Trophoblast cell (in vitro differentiated cells and primary cell): ENCODE data around the gene KCNJ12.
"Not testable (repeated sequence)": the region's sequence is repeated elsewhere in the genome, so short reads cannot be mapped to it uniquely, and the experiment has no call there.

ENCODE experiments used
- DNase-seq, 2 donors: peaks; one replicate each; pipeline ENCODE4 v3.0.0-alpha.2; 2016
- H2AFZ ChIP-seq: 2 replicates; pipeline ENCODE4 v1.6.1; 2013; ENCODE audit warnings: low read length, moderate library complexity, mild to moderate bottlenecking; ENCODE audit not compliant: insufficient read depth, poor library complexity
- H2AK5ac ChIP-seq: 2 replicates; pipeline ENCODE4 v1.6.1; 2013; ENCODE audit warnings: mild to moderate bottlenecking, low read length
- H2BK120ac ChIP-seq: 2 replicates; pipeline ENCODE4 v1.6.1; 2013; ENCODE audit warnings: low read length, mild to moderate bottlenecking, moderate library complexity; ENCODE audit not compliant: insufficient read depth, poor library complexity
- H2BK12ac ChIP-seq: 2 replicates; pipeline ENCODE4 v1.6.1; 2013; ENCODE audit warnings: mild to moderate bottlenecking, low read length, moderate library complexity
- H2BK5ac ChIP-seq: 2 replicates; pipeline ENCODE4 v1.6.1; 2013; ENCODE audit warnings: low read length, low read depth, moderate library complexity, mild to moderate bottlenecking; ENCODE audit not compliant: poor library complexity
- H3K14ac ChIP-seq: 2 replicates; pipeline ENCODE4 v1.6.1; 2013; ENCODE audit warnings: mild to moderate bottlenecking, low read length
- H3K18ac ChIP-seq: 2 replicates; pipeline ENCODE4 v1.6.1; 2013; ENCODE audit warnings: mild to moderate bottlenecking, low read length
- H3K23ac ChIP-seq: 2 replicates; pipeline ENCODE4 v1.6.1; 2013; ENCODE audit warnings: low read length
- H3K27ac ChIP-seq: 2 replicates; pipeline ENCODE4 v1.5.1; 2013; ENCODE audit warnings: low read depth, mild to moderate bottlenecking, inconsistent platforms, low read length, moderate library complexity
- H3K27me3 ChIP-seq: 2 replicates; pipeline ENCODE4 v1.6.1; 2013; ENCODE audit warnings: inconsistent platforms, mild to moderate bottlenecking, low read length, moderate library complexity; ENCODE audit not compliant: insufficient read depth
- H3K36me3 ChIP-seq, 2 experiments: 1 replicate in 1 of 2; 2 replicates in 1 of 2; pipeline ENCODE4 v1.6.1; 2013; ENCODE audit warnings: low read length in 2 of 2, mild to moderate bottlenecking in 2 of 2, moderate library complexity in 1 of 2; ENCODE audit not compliant: insufficient read depth in 2 of 2, control insufficient read depth in 1 of 2
- H3K4ac ChIP-seq: 2 replicates; pipeline ENCODE4 v1.6.1; 2013; ENCODE audit warnings: low read depth, mild to moderate bottlenecking, low read length, moderate library complexity
- H3K4me1 ChIP-seq, 2 experiments: 1 replicate in 1 of 2; 2 replicates in 1 of 2; pipeline ENCODE4 v1.6.1; 2013; ENCODE audit warnings: low read length in 2 of 2, mild to moderate bottlenecking in 2 of 2, moderate library complexity in 1 of 2; ENCODE audit not compliant: insufficient read depth in 2 of 2, control insufficient read depth in 1 of 2
- H3K4me2 ChIP-seq: 2 replicates; pipeline ENCODE4 v1.6.1; 2013; ENCODE audit warnings: inconsistent platforms, mild to moderate bottlenecking, low read length, moderate library complexity
- H3K4me3 ChIP-seq: 2 replicates; pipeline ENCODE4 v1.5.1; 2013; ENCODE audit warnings: mild to moderate bottlenecking, low read depth, low read length, inconsistent platforms
- H3K79me1 ChIP-seq: one replicate; pipeline ENCODE4 v1.6.1; 2013; ENCODE audit warnings: low read length
- H3K79me2 ChIP-seq: 2 replicates; pipeline ENCODE4 v1.6.1; 2013; ENCODE audit warnings: low read length, mild to moderate bottlenecking; ENCODE audit not compliant: control insufficient read depth, insufficient read depth, poor library complexity
- H3K9ac ChIP-seq: 2 replicates; pipeline ENCODE4 v1.6.1; 2013; ENCODE audit warnings: mild to moderate bottlenecking, low read length
- H3K9me3 ChIP-seq: 2 replicates; pipeline ENCODE4 v1.6.1; 2013; ENCODE audit warnings: low read depth, mild to moderate bottlenecking, control low read depth, inconsistent platforms, low read length; ENCODE audit not compliant: insufficient read depth
- H4K12ac ChIP-seq: 2 replicates; pipeline ENCODE4 v1.6.1; 2013; ENCODE audit warnings: low read depth, mild to moderate bottlenecking, low read length, moderate library complexity
- H4K8ac ChIP-seq: 2 replicates; pipeline ENCODE4 v1.6.1; 2013; ENCODE audit warnings: low read depth, mild to moderate bottlenecking, low read length, moderate library complexity
- H4K91ac ChIP-seq: one replicate; pipeline ENCODE4 v1.6.1; 2013; ENCODE audit warnings: low read depth, mild to moderate bottlenecking, low read length, moderate library complexity
- WGBS: extraction: QIAGEN DNeasy Blood & Tissue Kit; methylation state at CpG from one replicate; pipeline ENCODE4 v1.1.7; 2013; ENCODE audit warnings: missing lambda C conversion rate; ENCODE audit not compliant: insufficient read length, insufficient coverage; ENCODE audit errors: extremely low coverage; 5-methylcytosine and 5-hydroxymethylcytosine counted together

KCNJ12 gene

GRCh38 chr17:21454006-21454405 lies 77.8 kb downstream of the KCNJ12 start:
- H2AFZ ChIP-seq, H2AK5ac ChIP-seq, H3K9me3 ChIP-seq, H3K27ac ChIP-seq, H2BK5ac ChIP-seq, H2BK120ac ChIP-seq, H3K14ac ChIP-seq, H3K79me1 ChIP-seq, H3K4ac ChIP-seq, H3K4me1 ChIP-seq, H3K4me3 ChIP-seq, DNase-seq, H3K36me3 ChIP-seq, H3K23ac ChIP-seq, H3K18ac ChIP-seq, H4K8ac ChIP-seq, H3K4me2 ChIP-seq, H3K27me3 ChIP-seq, H3K79me2 ChIP-seq, H3K9ac ChIP-seq, H2BK12ac ChIP-seq, H4K12ac ChIP-seq, H4K91ac ChIP-seq: not testable (repeated sequence)
- no CpG with 5 or more reads among the region's 5 CpGs for WGBS

- Histone ChIP-seq H2AFZ (no peak overlapping the region), H3K4me3 (no peak overlapping the region), H4K12ac (no peak overlapping the region), H3K9ac (no peak overlapping the region), H3K36me3 (no peaks in the 10 kb centered on the region), H3K23ac (no peak overlapping the region), H4K91ac (no peak overlapping the region), H3K14ac (no peak overlapping the region), H3K9me3 (peaks cover 7% of the 10 kb centered on the region), H3K79me2 (no peaks in the 10 kb centered on the region), H3K4ac (no peak overlapping the region), H2BK5ac (no peak overlapping the region), H3K79me1 (no peaks in the 10 kb centered on the region), H2BK12ac (no peak overlapping the region), H3K4me2 (no peak overlapping the region), H3K27ac (no peak overlapping the region), H4K8ac (no peak overlapping the region), H3K18ac (no peak overlapping the region), H2BK120ac (no peak overlapping the region), H3K4me1 (peaks cover 4 to 5% of the 10 kb centered on the region in 2 experiments), H3K27me3 (peaks cover 4% of the 10 kb centered on the region), H2AK5ac (no peak overlapping the region)
- WGBS = no CpG with 5 or more reads among the region's 4 CpGs
- DNase-seq = no peak
Measured at GRCh38 chr17:21454441-21454840, 78.3 kb downstream of the KCNJ12 start.

GRCh38 chr17:21455761-21456160 lies 79.6 kb downstream of the KCNJ12 start:
- H2BK120ac ChIP-seq = no peak overlapping the region
- H3K79me2 ChIP-seq = no peaks in the 10 kb centered on the region
- peaks cover 7% of the 10 kb centered on the region for H3K9me3 ChIP-seq
- no peak overlapping the region for H2BK5ac ChIP-seq
- H3K4me2 ChIP-seq = no peak overlapping the region
- H3K27me3 ChIP-seq = peaks cover 4% of the 10 kb centered on the region
- no peak for DNase-seq
- H3K4me1 ChIP-seq = peaks cover 4 to 5% of the 10 kb centered on the region in 2 experiments
- H4K12ac ChIP-seq = no peak overlapping the region
- H3K18ac ChIP-seq = no peak overlapping the region
- H3K4me3 ChIP-seq = no peak overlapping the region
- no peak overlapping the region for H4K8ac ChIP-seq
- H2AFZ ChIP-seq = no peak overlapping the region
- WGBS = no CpG with 5 or more reads among the region's 6 CpGs
- no peak overlapping the region for H3K14ac ChIP-seq
- H2AK5ac ChIP-seq = no peak overlapping the region
- H3K23ac ChIP-seq = no peak overlapping the region
- no peak overlapping the region for H3K4ac ChIP-seq
- H4K91ac ChIP-seq = no peak overlapping the region
- no peak overlapping the region for H3K27ac ChIP-seq
- no peak overlapping the region for H3K9ac ChIP-seq
- H3K36me3 ChIP-seq = no peaks in the 10 kb centered on the region
- no peak overlapping the region for H2BK12ac ChIP-seq
- H3K79me1 ChIP-seq = no peaks in the 10 kb centered on the region

- not testable (repeated sequence) for H3K79me2 ChIP-seq, H2BK12ac ChIP-seq, H3K14ac ChIP-seq, H3K18ac ChIP-seq, H3K4me1 ChIP-seq, H4K8ac ChIP-seq, H3K23ac ChIP-seq, H3K79me1 ChIP-seq, H2AK5ac ChIP-seq, H4K91ac ChIP-seq, H3K9ac ChIP-seq, H3K4ac ChIP-seq, H3K4me3 ChIP-seq, H3K9me3 ChIP-seq, H2AFZ ChIP-seq, H2BK120ac ChIP-seq, H4K12ac ChIP-seq, H3K27me3 ChIP-seq, H3K36me3 ChIP-seq, H3K27ac ChIP-seq, DNase-seq, H2BK5ac ChIP-seq, H3K4me2 ChIP-seq
- WGBS = no CpG with 5 or more reads among the region's 5 CpGs
Measured at GRCh38 chr17:21456449-21456848, 80.3 kb downstream of the KCNJ12 start.
